ENCODE measurements around the gene ITPR3.

ITPR3 gene

GRCh38 chr6:33638556-33638955 lies 17.4 kb downstream of the ITPR3 start:
- DNase-seq (ENCODE audit: low read depth): no peak

- no peak for DNase-seq (ENCODE audit: low read depth)
Measured at GRCh38 chr6:33639559-33639958, 18.4 kb downstream of the ITPR3 start.

GRCh38 chr6:33640361-33640760 lies 19.2 kb downstream of the ITPR3 start:
- no peak for DNase-seq (ENCODE audit: low read depth)

- DNase-seq (ENCODE audit: low read depth): no peak
Measured at GRCh38 chr6:33641144-33641543, 20.0 kb downstream of the ITPR3 start.

- no peak for DNase-seq (ENCODE audit: low read depth)
Measured at GRCh38 chr6:33641602-33642001, 20.5 kb downstream of the ITPR3 start.

GRCh38 chr6:33642897-33643296 lies 21.8 kb downstream of the ITPR3 start:
- no peak for DNase-seq (ENCODE audit: low read depth)

- no peak for DNase-seq (ENCODE audit: low read depth)
Measured at GRCh38 chr6:33651403-33651802, 30.3 kb downstream of the ITPR3 start.

- DNase-seq (ENCODE audit: low read depth): no peak
Measured at GRCh38 chr6:33652002-33652401, 30.9 kb downstream of the ITPR3 start.

GRCh38 chr6:33654831-33655554 lies 33.9 kb downstream of the ITPR3 start:
- DNase-seq (ENCODE audit: low read depth): no peak

- DNase-seq (ENCODE audit: low read depth): no peak
Measured at GRCh38 chr6:33656844-33657243, 35.7 kb downstream of the ITPR3 start.

- no peak for DNase-seq (ENCODE audit: low read depth)
Measured at GRCh38 chr6:33658982-33659689, 38.0 kb downstream of the ITPR3 start.

GRCh38 chr6:33659986-33660385 lies 38.9 kb downstream of the ITPR3 start:
- DNase-seq (ENCODE audit: low read depth): no peak

- no peak for DNase-seq (ENCODE audit: low read depth)
Measured at GRCh38 chr6:33661106-33661838, 40.1 kb downstream of the ITPR3 start.

GRCh38 chr6:33662318-33662717 lies 41.2 kb downstream of the ITPR3 start:
- no peak for DNase-seq (ENCODE audit: low read depth)

- DNase-seq (ENCODE audit: low read depth): no peak
Measured at GRCh38 chr6:33663028-33663427, 41.9 kb downstream of the ITPR3 start.

GRCh38 chr6:33663727-33664449 lies 42.8 kb downstream of the ITPR3 start:
- DNase-seq (ENCODE audit: low read depth): no peak

GRCh38 chr6:33664506-33665057 lies 43.5 kb downstream of the ITPR3 start:
- DNase-seq (ENCODE audit: low read depth): no peak

- DNase-seq (ENCODE audit: low read depth): no peak
Measured at GRCh38 chr6:33665957-33666356, 44.8 kb downstream of the ITPR3 start.

- no peak for DNase-seq (ENCODE audit: low read depth)
Measured at GRCh38 chr6:33667072-33667471, 46.0 kb downstream of the ITPR3 start.

- no peak for DNase-seq (ENCODE audit: low read depth)
Measured at GRCh38 chr6:33667776-33668175, 46.7 kb downstream of the ITPR3 start.

GRCh38 chr6:33668328-33668727 lies 47.2 kb downstream of the ITPR3 start:
- no peak for DNase-seq (ENCODE audit: low read depth)

- no peak for DNase-seq (ENCODE audit: low read depth)
Measured at GRCh38 chr6:33668914-33669313, 47.8 kb downstream of the ITPR3 start.
